Cardiac septum (tissue), 1 donor: ENCODE data around the gene WDR37. TPM values are rescaled to one million over a fixed set of nuclear protein-coding genes. Genes with fewer than 3 reads are reported as not detected.
"Not testable (repeated sequence)": the region's sequence is repeated elsewhere in the genome, so short reads cannot be mapped to it uniquely, and the experiment has no call there.

Source experiments
- DNase-seq: peaks from one replicate; pipeline ENCODE4 v3.0.0-alpha.2; 2020; ENCODE audit warnings: low spot score
- intact Hi-C: fragments of 100-400 bp; cut with DNase I; formaldehyde crosslinking; loops from one replicate; pipeline ENCODE4 v1.14.0; 2022
- total RNA-seq: library from RNA; stranded (reverse); fragmentation: NEBNext Ultra II Directional; extraction: Animal tissue kit (Norgen Biotek cat#: 25700); gene quantifications from one replicate; pipeline ENCODE4 v1.2.1, GENCODE V29; 2021
- donor health status: DM: no; HTN: no; CAD: no.

WDR37 gene
- total RNA-seq, 1 donor from 2014 or later: 28.1 TPM

GRCh38 chr10:1118318-1118717, 62.1 kb downstream of the WDR37 start:
- intact Hi-C loops, DNase-seq: not testable (repeated sequence)

- DNase-seq: no peak
- intact Hi-C loops: no loop called here
Observed at GRCh38 chr10:1119027-1119426, 62.8 kb downstream of the WDR37 start.

GRCh38 chr10:1119501-1119900, 63.3 kb downstream of the WDR37 start:
- DNase-seq: no peak
- intact Hi-C loops: no loop called here

- intact Hi-C loops: no loop called here
- no peak for DNase-seq
Observed at GRCh38 chr10:1120306-1120705, 64.1 kb downstream of the WDR37 start.

GRCh38 chr10:1120801-1121211, 64.6 kb downstream of the WDR37 start:
- intact Hi-C loops: no loop called here
- no peak for DNase-seq

GRCh38 chr10:1121271-1121970, 65.2 kb downstream of the WDR37 start:
- intact Hi-C loops: no loop called here
- DNase-seq: no peak

- no peak for DNase-seq
- intact Hi-C loops: no loop called here
Observed at GRCh38 chr10:1122349-1122748, 66.2 kb downstream of the WDR37 start.

- intact Hi-C loops: no loop called here
- DNase-seq: no peak
Observed at GRCh38 chr10:1123198-1123597, 67.0 kb downstream of the WDR37 start.

GRCh38 chr10:1123972-1124371, 67.8 kb downstream of the WDR37 start:
- DNase-seq: no peak
- intact Hi-C loops: no loop called here

- no peak for DNase-seq
- intact Hi-C loops: no loop called here
Observed at GRCh38 chr10:1124796-1125195, 68.6 kb downstream of the WDR37 start.

GRCh38 chr10:1126461-1126860, 70.3 kb downstream of the WDR37 start:
- no peak for DNase-seq
- intact Hi-C loops: no loop called here

GRCh38 chr10:1127629-1128028, 71.4 kb downstream of the WDR37 start:
- intact Hi-C loops: no loop called here

GRCh38 chr10:1128115-1128514, 71.9 kb downstream of the WDR37 start:
- DNase-seq: no peak
- intact Hi-C loops: no loop called here

More at GRCh38 chr10:1127629-1128028, 71.4 kb downstream of the WDR37 start:
- no peak for DNase-seq

GRCh38 chr10:1128649-1129048, 72.5 kb downstream of the WDR37 start:
- intact Hi-C loops: no loop called here
- DNase-seq: no peak

- intact Hi-C loops: no loop called here
- DNase-seq: no peak
Observed at GRCh38 chr10:1130226-1130625, 74.0 kb downstream of the WDR37 start.

GRCh38 chr10:1130995-1131790, 75.0 kb downstream of the WDR37 start:
- no peak for DNase-seq
- intact Hi-C loops: no loop called here

GRCh38 chr10:1132584-1132983, 76.4 kb downstream of the WDR37 start:
- DNase-seq: no peak
- intact Hi-C loops: no loop called here

GRCh38 chr10:1133495-1134045, 77.4 kb downstream of the WDR37 start:
- intact Hi-C loops: no loop called here

GRCh38 chr10:1134156-1134555, 78.0 kb downstream of the WDR37 start:
- intact Hi-C loops: no loop called here
- no peak for DNase-seq

More at GRCh38 chr10:1133495-1134045, 77.4 kb downstream of the WDR37 start:
- DNase-seq: no peak

GRCh38 chr10:1136268-1136667, 80.1 kb downstream of the WDR37 start:
- intact Hi-C loops: no loop called here
- DNase-seq: no peak
